Measurements from ENCODE around the gene KRTAP9-7.

KRTAP9-7 gene

DNA sequence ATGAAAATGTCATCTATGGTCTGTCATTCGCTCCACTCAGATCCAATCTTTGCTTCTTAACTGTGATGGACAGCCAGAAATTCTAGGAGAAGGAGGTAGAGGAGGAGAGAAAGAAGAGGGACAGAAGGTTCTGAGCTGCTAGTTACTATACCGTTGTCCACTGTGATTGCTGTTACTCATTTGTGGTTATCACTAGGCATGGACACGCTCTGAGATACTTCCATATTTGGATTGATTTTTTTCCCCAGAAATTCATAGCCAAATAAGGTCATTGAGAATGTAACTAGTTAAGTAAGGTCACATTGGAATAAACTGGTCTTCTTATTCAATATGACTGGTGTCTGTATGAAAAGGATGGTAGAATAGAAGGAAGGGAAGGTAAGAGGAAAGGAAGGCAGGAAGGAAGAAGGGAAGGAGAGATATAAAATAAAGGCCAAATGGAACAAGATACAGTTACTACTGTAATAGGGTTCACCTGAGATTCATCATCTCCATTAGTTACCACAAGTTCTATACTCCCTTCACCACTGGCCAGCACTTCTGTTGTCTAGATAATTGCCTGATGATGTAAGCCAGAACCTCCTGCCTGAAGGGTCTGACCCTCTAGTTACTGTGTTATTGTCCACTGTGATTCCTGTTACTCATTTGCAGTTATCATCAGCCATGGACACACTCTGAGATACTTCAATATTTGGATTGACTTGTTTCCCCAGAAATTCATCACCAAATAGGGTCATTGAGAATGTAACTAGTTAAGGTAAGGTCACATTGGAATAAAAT, 2.9 kb downstream of the KRTAP9-7 start:
- ATAC-seq, result no peak

DNA sequence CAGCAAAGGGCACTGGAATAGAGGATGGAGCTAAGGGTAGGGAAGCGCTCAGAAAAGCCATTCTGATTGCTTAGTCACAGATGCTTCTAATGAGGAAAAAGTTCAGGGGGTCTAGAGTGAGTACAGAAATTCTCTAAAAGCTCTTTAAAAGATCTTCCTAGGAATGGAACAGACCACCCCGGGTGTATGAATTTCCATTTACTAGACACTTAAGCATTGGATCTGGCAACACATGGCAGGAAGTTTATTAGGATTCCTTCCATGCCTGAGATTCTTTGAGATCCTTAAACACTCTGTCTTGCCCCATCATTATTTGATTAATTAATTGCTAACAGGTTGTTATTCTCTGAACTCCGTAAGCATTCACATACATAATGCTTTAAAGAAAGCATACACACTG, 8.5 kb downstream of the KRTAP9-7 start:
- ATAC-seq, result no peak

DNA sequence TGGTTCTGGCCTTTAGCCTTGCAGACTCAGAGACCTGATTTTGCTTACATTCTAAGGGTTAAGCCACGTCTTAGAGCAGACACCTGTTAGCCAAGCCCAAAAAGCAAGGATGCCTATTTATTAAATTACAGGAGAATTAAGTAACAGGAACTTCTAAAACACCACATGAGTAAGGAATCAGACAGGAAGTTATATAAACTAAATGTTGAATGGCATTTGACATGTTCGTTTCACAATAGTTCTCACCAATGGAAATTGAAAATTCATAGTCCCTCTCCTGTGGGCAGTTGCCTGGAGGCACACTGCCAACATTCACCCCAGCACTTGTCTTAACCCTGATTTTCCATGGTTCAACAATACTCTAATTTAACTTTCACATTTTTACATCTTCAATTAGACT, 9.0 kb downstream of the KRTAP9-7 start:
- no peak for ATAC-seq

DNA sequence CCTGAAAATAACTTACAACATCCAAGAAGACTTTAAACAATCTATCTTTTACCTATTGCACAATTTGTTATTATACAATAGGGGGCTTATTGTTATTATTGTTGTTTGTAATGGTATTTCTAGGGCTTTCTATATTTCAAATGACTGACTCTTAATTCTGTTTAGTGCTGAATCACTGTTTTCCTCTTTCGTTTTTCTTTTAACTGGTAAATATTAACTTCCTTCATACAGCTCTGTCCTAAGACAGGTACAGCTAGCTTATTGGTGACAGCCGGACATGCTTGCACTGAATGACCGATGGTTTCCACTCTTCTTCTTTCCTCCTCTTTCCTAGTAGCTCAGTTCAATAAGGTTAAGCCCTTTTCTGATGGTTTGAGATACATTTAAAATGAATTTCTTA, 11.6 kb downstream of the KRTAP9-7 start:
- no peak for ATAC-seq

DNA sequence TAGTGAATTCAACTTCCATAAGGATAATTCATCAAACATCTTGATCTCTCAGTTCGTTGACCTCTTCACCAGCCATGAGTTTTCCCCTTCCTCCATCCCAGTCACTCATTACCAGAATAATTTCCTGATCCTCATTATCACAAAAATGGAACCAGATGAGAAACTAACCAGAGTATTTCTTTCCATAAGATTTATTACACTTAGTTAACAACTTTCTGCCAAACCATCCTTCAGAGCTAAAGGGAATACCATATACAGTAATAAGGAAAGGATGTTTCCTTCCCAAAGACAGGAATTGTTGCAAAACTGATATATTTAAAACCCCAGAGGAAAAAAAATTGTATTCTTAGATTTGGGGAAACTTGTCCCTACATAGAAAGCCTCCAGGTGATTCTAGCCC, 18.5 kb downstream of the KRTAP9-7 start:
- ATAC-seq, result no peak

DNA sequence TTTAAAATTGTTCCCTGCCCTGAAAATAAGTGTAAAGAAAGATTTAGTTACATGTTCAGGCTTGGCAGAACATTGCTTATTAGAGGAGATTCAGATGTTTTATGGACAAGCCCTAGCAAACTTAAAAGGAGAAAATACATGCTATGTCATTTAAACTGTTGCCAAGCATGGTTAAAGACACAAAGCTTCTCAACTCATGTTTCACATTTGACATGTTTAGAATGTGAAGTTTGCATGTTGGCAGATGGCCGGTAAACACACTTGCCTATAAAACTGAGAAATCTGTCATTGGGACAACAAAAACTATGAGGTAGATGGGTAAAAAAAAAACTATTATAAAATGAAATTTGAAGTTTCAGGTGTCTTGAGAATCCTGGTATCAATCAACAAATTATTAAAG, 21.3 kb downstream of the KRTAP9-7 start:
- no peak for ATAC-seq

DNA sequence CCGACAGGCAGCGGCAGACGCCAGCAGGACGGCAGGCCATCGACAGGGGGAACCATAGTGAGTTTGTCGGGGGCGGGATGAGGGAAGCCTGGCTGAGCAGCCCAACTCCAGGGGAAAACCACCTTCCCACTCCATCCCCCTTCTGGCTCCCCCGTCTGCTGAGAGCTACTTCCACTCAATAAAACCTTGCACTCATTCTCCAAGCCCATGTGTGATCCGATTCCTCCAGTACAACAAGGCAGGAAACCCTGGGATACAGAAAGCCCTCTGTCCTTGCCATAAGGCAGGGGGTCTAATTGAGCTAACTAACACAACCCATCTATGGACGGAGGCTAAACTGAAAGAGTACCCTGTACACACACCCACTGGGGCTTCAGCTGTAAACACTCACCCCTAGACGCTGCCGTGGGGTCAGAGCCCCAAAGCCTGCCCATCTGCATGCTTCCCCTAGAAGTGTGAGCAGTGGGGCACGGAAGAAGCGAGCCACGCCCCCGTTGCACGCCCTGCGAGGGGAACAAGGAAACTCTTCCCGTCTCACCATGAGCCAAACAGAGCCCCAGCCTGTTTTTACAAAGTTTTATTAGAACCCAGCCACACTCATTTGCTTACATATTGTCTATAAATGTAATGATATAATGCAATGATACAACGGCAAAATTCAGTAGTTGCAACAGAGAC, 23.1 kb downstream of the KRTAP9-7 start:
- no peak for ATAC-seq

DNA sequence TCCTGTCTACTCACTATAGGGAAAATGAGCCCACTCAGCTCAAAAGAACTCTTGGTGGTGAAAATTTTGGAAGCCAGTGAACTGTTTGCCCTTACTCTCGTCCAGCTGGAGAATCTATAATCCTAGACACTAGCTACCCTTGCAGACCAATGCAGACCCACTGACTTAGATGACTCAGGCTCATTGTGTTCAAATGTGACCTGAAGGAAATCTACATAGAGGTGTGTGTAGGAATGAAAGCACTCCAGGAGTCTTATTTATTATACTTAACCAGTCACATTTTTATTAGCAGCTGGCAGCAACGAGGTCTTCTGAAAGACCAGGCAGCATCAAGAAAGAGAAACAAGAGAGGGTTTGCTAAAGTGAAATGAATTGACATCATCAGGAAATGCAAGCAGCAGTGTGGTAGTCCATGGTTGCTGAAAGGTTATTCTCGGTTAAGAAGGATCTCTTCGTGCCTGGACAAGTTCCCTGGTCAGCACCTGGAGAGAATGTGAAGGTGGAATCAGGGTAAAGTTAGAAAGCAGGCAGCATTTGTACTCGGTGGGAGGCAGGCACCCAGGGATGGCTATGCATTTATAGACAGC, 25.8 kb downstream of the KRTAP9-7 start:
- no peak for ATAC-seq

DNA sequence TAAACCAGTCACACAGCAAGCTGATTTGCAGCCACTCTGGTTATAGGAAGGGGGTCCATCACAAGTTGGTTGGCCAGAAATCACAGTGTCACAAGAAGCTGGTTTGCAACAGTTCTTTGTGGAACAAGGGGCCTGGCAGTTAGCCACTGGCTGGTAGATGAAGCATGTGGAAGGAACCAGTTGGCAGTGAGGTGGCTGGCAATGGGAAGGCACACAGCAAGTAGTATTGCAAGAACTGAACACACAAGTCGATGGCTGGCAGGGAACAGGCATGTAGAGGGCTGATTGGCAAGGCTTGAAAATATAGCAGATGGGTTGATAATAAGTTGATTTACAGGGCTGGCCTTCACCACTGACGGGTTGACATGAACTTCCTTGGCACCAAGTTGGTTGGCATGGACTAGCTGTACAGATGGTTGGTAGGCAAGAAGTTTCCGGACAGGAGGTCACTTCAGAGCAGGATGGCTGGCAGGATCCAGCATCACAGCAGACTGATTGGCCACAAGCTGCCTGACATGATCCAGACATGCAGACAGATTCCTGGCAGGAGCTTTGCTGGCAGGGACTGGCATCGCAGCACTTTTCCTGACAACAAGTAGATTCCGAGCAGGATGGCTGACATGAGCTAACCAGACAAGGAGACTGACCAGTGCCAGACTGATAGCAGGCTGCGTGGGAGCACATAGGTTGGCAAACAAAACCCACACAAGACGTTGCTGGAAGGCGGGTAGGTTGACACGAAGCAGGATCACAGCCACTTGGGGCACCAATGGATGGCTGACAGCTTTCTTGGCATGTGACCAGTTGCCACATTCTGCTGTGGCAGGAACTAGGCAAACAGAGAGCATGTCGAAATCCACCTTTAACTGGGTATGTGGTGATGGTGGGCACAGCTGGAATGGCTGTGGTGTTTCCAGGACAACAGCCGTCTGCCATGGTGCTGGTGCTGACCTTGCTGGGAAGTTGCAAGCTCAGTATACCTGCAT, 26.7 kb downstream of the KRTAP9-7 start, which contains the start of gene KRTAP29-1:
KRTAP29-1 (minus strand) TSS at position 936 of the 986 bp plus-strand sequence; CDS start at position 936, 0 bp downstream.
- ATAC-seq, result no peak

DNA sequence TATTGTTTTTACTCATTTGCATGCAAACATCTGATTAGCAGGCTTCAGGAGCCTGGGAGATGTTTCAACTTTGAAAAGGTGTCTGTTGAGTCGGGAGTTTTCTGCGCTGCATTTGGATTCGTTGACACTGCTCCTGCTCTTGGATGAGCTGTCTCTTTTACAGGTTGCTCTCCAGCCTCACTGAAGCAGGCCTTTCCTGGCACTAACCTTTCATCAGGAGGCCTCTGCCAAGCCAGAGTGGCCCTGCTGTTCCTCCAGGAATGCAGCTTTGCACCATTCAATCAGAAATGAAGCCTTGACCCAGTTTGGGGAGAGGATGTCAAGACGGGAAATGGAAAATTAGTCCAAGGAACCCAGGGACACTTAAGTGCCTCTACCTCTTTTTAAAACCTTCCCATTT, 27.5 kb downstream of the KRTAP9-7 start:
- ATAC-seq, result no peak

DNA sequence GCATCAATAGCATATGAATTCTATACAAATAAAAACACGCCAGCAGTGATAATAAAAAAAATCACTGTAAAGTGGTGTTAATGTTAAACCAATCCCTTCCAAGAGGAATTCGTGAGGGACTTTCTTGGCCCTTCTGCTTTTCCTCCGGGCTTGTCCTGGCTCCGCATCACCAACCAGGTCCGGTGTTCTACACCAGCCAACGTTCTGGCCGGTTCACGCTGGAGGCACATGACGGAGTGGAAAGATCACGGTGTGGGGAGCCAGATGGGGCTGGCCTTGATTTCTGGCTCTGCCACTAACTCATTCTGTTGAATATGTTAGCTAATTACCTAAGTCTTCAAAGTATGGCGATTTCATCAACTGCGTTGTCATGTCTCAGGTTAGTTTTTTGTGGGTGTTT, 28.6 kb downstream of the KRTAP9-7 start:
- ATAC-seq, result no peak

DNA sequence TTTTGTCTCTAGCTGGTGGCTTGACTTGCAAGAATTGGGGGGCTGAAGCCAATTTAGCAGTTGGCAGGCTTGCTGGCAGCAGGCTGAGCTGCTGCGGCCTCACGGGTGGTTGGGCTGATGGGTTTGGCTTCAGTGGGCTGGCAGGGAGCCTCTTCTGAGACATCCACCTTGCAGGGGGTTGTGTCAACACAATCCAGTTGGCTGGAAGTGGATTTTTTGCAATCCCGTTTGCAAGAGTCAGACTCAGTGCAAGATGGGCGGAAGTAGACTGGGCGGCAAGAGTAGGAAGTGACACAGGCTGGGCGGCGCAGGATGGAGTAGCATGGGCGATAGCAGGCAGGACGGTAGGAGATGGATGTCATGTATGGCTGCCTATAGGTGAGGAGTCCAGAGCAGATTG, 32.1 kb downstream of the KRTAP9-7 start:
- ATAC-seq, result no peak

DNA sequence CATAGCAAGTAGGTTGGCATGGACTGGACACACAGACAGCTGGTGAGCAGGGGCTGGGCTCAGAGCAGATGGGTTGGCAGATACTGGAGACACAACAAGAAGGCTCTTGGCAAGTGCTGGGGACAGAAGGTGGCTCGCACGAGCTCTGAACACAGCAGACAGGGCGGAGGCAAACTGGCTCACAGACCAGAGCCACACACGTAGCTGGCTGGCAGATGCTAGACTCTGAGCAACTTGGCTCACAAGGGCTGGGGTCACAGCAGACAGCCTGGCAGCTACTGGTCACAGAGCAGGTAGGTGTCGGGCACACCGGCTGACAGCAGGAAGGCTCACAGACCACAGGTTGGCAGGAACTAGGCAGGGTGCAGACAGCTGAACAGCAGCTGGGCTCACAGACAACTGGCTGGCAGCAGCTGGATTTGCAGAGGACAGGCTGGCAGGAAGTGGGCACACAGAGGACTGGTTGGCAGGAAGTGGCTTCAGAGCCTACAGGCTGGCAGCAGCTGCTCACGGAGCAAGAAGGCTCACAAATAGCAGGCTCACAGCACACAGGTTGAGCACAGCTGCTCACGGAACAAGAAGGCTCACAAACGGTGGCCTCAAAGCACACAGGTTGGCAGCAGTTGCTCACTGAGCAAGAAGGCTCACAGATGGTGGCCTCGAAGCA, 32.9 kb downstream of the KRTAP9-7 start:
- ATAC-seq, result peak; percentile 71 to 74

DNA sequence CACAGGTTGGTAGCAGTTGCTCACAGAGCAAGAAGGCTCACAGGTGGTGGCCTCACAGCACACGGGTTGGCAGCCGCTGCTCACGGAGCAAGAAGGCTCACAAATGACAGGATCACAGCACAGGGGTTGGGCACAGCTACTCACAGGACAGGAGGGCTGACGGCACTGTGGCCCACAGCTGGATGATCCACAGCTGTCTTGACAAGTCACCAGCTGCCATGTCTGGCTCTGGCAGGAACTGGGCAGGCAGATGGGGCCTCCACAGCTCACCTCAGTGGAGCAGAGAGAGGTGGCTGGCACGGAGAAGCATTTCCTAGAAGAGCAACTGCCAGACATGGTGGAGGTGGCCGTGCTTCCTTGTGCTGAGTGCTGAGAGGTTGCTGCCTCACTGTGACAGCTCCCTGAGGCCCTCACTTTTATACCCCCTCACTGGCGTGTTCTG, 33.4 kb downstream of the KRTAP9-7 start, which contains the start of gene KRTAP16-1:
KRTAP16-1 (minus strand) TSS at position 392 of the 442 bp plus-strand sequence; CDS start at position 336, 56 bp downstream.
- peak; percentile 65 to 66 for ATAC-seq

DNA sequence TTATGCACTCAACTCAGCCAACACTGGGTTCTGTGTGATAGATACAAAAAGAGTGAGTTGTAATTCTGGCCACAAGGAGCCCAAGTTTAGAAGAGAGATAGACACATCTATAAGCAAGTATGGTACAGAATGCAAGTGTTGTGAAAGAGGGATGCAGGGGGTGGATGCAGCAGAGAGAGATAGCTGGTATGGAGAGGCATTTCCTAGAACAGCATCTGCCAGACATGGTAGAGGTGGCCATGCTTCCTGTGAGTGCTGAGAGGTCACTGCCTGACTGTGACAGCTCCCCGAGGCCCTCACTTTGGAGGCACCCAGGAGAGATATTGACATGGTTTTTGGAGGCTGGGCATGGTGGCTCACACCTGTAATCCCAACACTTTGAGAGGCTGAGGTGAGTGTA, 35.6 kb downstream of the KRTAP9-7 start:
- ATAC-seq, result no peak

DNA sequence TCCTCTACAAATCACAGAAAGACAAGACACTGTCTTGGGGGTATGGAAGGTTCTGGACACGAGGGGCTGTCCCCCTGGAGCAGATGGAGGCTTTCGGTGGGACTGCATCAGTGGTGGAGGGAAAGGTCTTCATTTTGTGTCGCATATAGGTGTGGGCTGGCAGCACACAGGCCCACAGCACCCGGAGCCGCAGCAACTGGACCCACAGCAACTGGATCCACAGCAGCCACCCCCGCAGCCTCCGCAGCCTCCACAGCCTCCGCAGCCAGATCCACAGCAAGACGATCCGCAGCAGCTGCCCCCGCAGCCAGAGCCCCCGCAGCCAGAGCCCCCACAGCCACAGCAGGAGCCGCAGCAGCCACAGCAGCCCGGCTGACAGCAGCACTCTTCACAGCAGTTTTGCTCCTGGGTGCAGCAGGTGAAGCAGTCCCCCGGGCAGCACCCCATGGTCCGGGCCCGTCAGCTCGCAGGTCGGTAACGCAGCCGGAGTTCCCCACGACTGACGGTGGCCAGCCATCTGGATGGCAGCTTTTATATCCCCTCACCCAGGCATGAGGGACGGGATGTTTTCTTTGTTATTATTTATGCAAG, 39.8 kb downstream of the KRTAP9-7 start, which contains the start of gene KRTAP17-1:
KRTAP17-1 (minus strand) TSS at position 507 of the 591 bp plus-strand sequence; CDS start at position 447, 60 bp downstream.
- no peak for ATAC-seq

DNA sequence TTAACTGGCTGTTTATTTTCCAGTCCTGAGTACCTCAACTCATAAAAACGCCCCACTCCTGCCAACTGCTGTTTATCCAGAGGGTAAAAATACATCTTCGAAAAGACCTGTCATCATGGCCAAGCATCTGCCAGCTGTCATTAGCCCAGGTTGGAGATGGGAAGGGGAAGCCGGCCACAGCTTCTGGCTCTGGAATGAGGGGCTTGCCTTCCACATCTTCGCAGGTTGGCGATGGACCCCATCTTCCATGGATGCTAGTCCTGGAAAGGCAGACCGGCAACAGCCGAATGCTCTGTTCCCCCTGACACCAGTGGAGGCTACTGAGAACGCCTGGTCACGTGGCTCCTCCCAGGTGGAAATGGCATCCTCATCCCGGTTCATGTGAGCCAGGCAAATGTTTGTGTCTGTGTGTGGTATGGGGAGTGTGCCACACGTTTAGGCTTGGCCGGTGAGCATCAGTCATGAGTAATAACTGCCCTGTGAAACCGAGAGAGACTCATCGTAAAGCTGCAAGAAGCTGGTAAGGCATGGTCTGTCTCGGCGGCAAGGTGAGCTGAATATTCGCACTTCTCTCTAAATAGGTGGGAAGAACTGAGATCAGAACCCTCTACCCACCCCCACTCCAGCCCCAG, 40.4 kb downstream of the KRTAP9-7 start:
- no peak for ATAC-seq

DNA sequence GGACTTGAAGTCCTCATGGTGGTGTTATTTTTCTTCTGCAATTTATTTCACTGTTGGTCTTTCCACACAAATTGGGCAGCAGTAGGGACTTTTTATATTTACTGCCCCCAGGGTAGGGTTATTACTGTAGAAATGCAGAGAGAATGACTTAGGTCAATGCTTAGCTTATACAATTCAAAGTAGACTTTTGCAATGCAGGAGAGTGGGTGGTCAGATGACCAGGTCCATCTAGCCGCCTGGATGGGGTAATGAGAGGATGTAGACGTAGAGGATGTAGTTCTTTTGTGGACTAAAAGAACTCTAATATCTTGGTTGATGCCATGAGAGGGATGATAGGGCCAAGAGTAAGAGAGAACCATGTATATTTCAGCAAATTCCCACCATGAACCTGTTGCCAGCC, 42.7 kb downstream of the KRTAP9-7 start:
- ATAC-seq, result no peak

DNA sequence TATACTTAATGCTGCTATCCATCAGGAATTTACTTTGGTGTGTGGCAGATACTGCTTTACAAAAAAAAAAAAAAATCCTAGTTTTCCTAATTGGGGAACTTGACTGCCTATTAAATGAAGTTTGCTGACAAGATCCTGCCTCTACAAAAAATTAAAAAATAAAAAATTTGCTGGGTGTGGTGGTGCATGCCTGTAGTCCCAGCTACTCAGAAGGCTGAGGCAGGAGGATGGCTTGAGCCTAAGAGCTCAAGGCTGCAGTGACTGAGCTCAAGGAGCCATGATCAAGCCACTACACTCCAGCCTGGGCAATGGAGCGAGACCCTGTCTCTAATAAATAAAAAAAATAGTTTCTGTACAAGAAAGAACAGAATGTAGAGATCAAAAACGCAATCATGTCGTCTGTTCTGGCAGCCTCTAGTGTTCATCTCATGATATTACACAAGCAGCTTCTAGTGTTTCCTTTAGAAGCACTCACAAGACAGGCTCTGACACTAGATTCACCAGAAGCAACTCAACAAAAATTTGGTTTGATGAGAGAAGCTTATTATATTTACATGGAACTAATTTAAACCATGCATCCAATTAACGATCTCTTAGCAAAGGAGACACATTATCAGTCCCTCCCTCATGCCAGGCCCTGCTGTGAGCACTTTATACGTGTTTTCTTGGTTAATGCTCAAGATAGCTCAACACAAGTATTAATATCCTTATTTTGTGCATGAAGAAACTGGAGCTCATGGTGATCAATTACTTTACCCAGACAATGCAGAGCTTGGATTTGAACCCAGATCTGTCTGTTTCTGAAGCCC, 46.8 kb downstream of the KRTAP9-7 start:
- ATAC-seq, result peak in 1 of 2 donors; percentile 53
